Left ventricle myocardium inferior (tissue), 1 donor: ENCODE results near the gene DENND1A. TPM values are rescaled to one million over a fixed set of nuclear protein-coding genes. Genes with fewer than 3 reads are reported as not detected.

ENCODE experiments used
- DNase-seq: peaks from one replicate; pipeline ENCODE4 v3.0.0-alpha.2; 2020
- H3K27ac ChIP-seq: fragments of 200-600 bp; replicated peaks from 2 replicates; pipeline ENCODE4 v1.8.0; 2021
- H3K27me3 ChIP-seq: fragments of 200-600 bp; 2 replicates; pipeline ENCODE4 v1.8.0; 2021; ENCODE audit warnings: low read depth
- H3K36me3 ChIP-seq: fragments of 200-600 bp; 2 replicates; pipeline ENCODE4 v1.8.0; 2021
- H3K4me1 ChIP-seq: fragments of 200-600 bp; 2 replicates; pipeline ENCODE4 v1.8.0; 2021
- H3K4me3 ChIP-seq: fragments of 200-600 bp; 2 replicates; pipeline ENCODE4 v1.8.0; 2021; ENCODE audit warnings: mild to moderate bottlenecking, moderate library complexity
- H3K9me3 ChIP-seq: fragments of 200-600 bp; replicated peaks from 2 replicates; pipeline ENCODE4 v1.8.0; 2021
- CTCF ChIP-seq: fragments of 200-600 bp; IDR thresholded peaks from 2 replicates; pipeline ENCODE4 v1.8.0; 2021; ENCODE audit warnings: antibody characterized with exemption, mild to moderate bottlenecking, borderline replicate concordance
- intact Hi-C: fragments of 100-400 bp; cut with micrococcal nuclease; formaldehyde crosslinking; loops from one replicate; pipeline ENCODE4 v1.11.0; 2022
- total RNA-seq: library from RNA; stranded (reverse); fragmentation: NEBNext Ultra II Directional; extraction: Animal tissue kit (Norgen Biotek cat#: 25700); gene quantifications from one replicate; pipeline ENCODE4 v1.2.1, GENCODE V29; 2021
- donor health status: DM: no; HTN: yes; CAD: no; lungs with severe emphysema.

Gene DENND1A
- total RNA-seq, 1 donor from 2014 or later = 12.2 TPM

DNA sequence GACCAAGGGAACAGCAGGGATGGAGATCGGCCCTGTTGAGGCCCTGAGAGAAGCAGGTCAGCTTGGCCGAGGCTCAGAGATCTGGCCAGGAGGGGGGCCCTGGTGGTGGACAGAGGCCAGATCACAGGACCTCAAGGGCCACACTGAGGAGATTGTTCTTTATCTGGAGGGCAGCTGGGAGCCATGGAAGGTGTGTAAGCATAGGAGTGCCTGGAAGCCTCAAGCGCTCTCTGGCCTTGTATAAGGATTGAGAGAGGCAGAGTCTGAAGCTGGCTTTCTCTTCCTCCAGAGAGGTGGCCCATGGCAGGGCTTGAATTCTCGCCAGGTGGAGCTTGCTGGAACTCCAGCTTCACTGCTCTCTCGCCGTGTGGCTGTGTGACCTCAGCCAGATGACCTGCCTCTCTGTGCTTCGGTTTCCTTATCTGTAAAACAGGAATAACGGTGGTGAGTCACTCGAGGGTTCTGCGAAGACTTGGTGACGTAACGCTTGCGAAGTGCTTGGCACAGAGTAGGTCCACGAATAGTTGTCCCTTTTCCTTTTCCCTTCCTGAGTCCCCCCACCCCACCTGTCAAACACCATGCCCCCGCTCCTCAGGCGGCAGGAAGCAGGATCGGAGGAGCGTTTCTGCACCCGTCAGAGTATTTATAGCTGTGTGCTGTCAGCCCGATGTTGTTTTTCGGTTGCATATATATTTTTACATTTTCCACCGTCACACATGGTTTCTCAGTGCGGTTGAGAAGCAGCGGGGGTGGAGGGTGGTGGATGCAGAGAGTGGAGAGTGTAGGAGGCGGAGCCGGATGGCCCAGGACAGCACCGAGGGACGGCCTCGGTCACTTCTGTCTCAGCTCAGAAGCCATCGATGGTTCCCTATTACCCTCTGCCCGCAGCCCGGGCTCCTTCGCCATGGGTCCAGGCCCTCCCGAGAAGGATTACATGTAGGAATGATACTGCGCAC is 590.9 kb downstream of the DENND1A start:
- peak; percentile 37 for DNase-seq
- H3K27me3 ChIP-seq = no peaks in the 10 kb centered on the region
- peaks cover 36% of the 10 kb centered on the region for H3K4me1 ChIP-seq
- H3K9me3 ChIP-seq = no peaks in the 10 kb centered on the region
- intact Hi-C loops = no loop called here
- no peak for TF ChIP-seq CTCF
- no peaks in the 10 kb centered on the region for H3K36me3 ChIP-seq
- peak overlapping the region; percentile 85 for H3K27ac ChIP-seq
- peak overlapping the region; percentile 65 for H3K4me3 ChIP-seq

DNA sequence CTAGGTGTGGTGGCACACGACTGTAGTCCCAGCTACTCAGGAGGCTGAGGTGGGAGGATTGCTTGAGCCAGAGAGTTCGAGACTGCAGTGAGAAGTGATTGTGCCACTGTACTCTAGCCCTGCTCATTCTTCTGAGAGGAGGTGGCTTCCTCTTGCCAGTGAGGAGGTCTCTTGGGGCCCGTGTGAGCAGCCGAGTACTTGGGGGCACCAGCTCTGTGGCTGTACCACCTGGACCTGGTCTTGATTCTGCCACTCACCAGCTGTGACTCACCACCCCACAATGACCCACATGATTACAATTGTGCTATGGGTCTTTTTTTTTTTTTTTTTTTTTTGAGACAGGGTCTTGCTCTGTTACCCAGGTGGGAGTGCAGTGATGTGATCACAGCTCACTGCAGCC is 592.0 kb downstream of the DENND1A start:
- H3K4me3 ChIP-seq = no peak overlapping the region
- H3K4me1 ChIP-seq = peaks cover 36% of the 10 kb centered on the region
- H3K27me3 ChIP-seq = no peaks in the 10 kb centered on the region
- H3K36me3 ChIP-seq = no peaks in the 10 kb centered on the region
- intact Hi-C loops = no loop called here
- H3K9me3 ChIP-seq = no peaks in the 10 kb centered on the region
- no peak overlapping the region for H3K27ac ChIP-seq
- DNase-seq = no peak
- no peak for TF ChIP-seq CTCF

- no peak for TF ChIP-seq CTCF
- intact Hi-C loops = no loop called here
Observed at GRCh38 chr9:123336959-123337358, 593.0 kb downstream of the DENND1A start.

DNA sequence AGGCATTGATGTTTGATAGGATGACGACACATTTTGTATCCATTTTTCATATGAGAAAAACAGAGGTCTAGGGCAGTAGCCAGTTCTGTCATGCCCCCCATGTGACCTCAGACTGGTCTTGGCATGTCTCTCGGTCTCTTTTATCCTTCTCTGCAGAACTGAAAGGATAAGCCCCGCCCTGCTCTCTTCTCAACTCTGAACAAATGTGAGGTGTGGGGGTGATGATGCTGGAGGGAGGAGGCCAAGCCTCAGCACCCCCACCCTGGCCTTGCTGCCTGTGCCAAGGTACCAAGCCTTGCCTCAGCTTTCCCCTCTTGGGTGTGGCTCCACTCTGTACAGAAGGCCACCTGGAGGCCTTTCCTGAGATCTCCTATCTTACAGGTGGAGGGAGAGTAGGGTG is 593.5 kb downstream of the DENND1A start:
- DNase-seq = no peak
- intact Hi-C loops = no loop called here
- Histone ChIP-seq H3K4me1 (peaks cover 36% of the 10 kb centered on the region), H3K27ac (no peak overlapping the region), H3K9me3 (no peaks in the 10 kb centered on the region), H3K4me3 (no peak overlapping the region), H3K27me3 (no peaks in the 10 kb centered on the region), H3K36me3 (no peaks in the 10 kb centered on the region)
- TF ChIP-seq CTCF = no peak

More at GRCh38 chr9:123336959-123337358, 593.0 kb downstream of the DENND1A start:
- Histone ChIP-seq H3K36me3 (no peaks in the 10 kb centered on the region), H3K4me1 (peaks cover 36% of the 10 kb centered on the region), H3K4me3 (no peak overlapping the region), H3K9me3 (no peaks in the 10 kb centered on the region), H3K27ac (no peak overlapping the region), H3K27me3 (no peaks in the 10 kb centered on the region)
- no peak for DNase-seq

- Histone ChIP-seq H3K36me3 (no peaks in the 10 kb centered on the region), H3K9me3 (no peaks in the 10 kb centered on the region), H3K27me3 (no peaks in the 10 kb centered on the region), H3K4me3 (no peak overlapping the region), H3K4me1 (peaks cover 36% of the 10 kb centered on the region), H3K27ac (peak overlapping the region; percentile 33)
- TF ChIP-seq CTCF = no peak
- DNase-seq = no peak
- intact Hi-C loops = no loop called here
Observed at GRCh38 chr9:123335986-123336329, 594.0 kb downstream of the DENND1A start.
